HepG2 (cell line): Measurements from ENCODE around the gene OSTF1. TPM values are rescaled to one million over a fixed set of nuclear protein-coding genes. Genes with fewer than 3 reads are reported as not detected.

Experiments used
- FOXP4 ChIP-seq: sonication (generic); formaldehyde crosslinking; IDR thresholded peaks from 2 replicates; pipeline ENCODE4 v1.4.0; 2020; ENCODE audit warnings: missing genetic modification reagents
- MAFK ChIP-seq, 2 experiments: IDR thresholded peaks in 1 of 2; conservative IDR thresholded peaks in 1 of 2; 2 replicates each; pipeline ENCODE4 v1.6.1; 2011; ENCODE audit warnings: improper control_type of control experiment in 2 of 2, low read length in 2 of 2
- NKX3-1 ChIP-seq: sonication (generic); formaldehyde crosslinking; IDR thresholded peaks from 2 replicates; pipeline ENCODE4 v1.5.0; 2020; ENCODE audit warnings: missing genetic modification reagents
- PAXIP1 ChIP-seq: sonication (generic); formaldehyde crosslinking; conservative IDR thresholded peaks from 2 replicates; pipeline ENCODE4 v1.4.0; 2020; ENCODE audit warnings: mild to moderate bottlenecking, missing genetic modification reagents, moderate library complexity
- PITX1 ChIP-seq: sonication (generic); formaldehyde crosslinking; IDR thresholded peaks from 2 replicates; pipeline ENCODE4 v1.5.1; 2020; ENCODE audit warnings: mild to moderate bottlenecking, missing genetic modification reagents
- SPEN ChIP-seq: sonication (generic); formaldehyde crosslinking; IDR thresholded peaks from 2 replicates; pipeline ENCODE4 v1.5.1; 2020; ENCODE audit warnings: low read depth, mild to moderate bottlenecking, missing genetic modification reagents
- THAP11 ChIP-seq: IDR thresholded peaks from 2 replicates; pipeline ENCODE4 v1.6.1; 2016; ENCODE audit warnings: missing biosample characterization, missing genetic modification reagents
- ZMYM3 ChIP-seq: sonication (generic); formaldehyde crosslinking; IDR thresholded peaks from 2 replicates; pipeline ENCODE4 v1.5.1; 2020; ENCODE audit warnings: mild to moderate bottlenecking, missing genetic modification reagents
- ZMYM4 ChIP-seq: sonication (generic); formaldehyde crosslinking; IDR thresholded peaks from 2 replicates; pipeline ENCODE4 v1.8.1; 2023; ENCODE audit warnings: mild to moderate bottlenecking, missing genetic modification reagents
- ZNF205 ChIP-seq: IDR thresholded peaks from 2 replicates; pipeline ENCODE4 v1.6.1; 2018; ENCODE audit warnings: missing biosample characterization, missing genetic modification reagents
- ZNF280D ChIP-seq: sonication (generic); formaldehyde crosslinking; IDR thresholded peaks from 2 replicates; pipeline ENCODE4 v1.5.1; 2020; ENCODE audit warnings: mild to moderate bottlenecking, missing genetic modification reagents
- ZNF317 ChIP-seq: sonication (generic); formaldehyde crosslinking; IDR thresholded peaks from 2 replicates; pipeline ENCODE4 v1.5.0; 2020; ENCODE audit warnings: mild to moderate bottlenecking, missing genetic modification reagents
- ZNF430 ChIP-seq: sonication (generic); formaldehyde crosslinking; IDR thresholded peaks from 2 replicates; pipeline ENCODE4 v1.9.0; 2021; ENCODE audit warnings: mild to moderate bottlenecking, missing genetic modification reagents
- ZNF737 ChIP-seq: sonication (generic); formaldehyde crosslinking; IDR thresholded peaks from 2 replicates; pipeline ENCODE4 v1.5.0; 2020; ENCODE audit warnings: missing genetic modification reagents, mild to moderate bottlenecking, borderline replicate concordance
- ZNF891 ChIP-seq: sonication (generic); formaldehyde crosslinking; IDR thresholded peaks from 2 replicates; pipeline ENCODE4 v1.5.0; 2020; ENCODE audit warnings: mild to moderate bottlenecking, missing genetic modification reagents
- polyA plus RNA-seq, 8 experiments: library from polyadenylated mRNA; depleted of rRNA in 3 of 8; stranded (reverse) in 7 of 8; unstranded in 1 of 8; fragments of >200 nt; fragmentation: Illumina TruSeq in 4 of 8; extraction: Trizol in 4 of 8; gene quantifications; 2 replicates each; pipeline versions ENCODE4 v1.2.1 to v1.2.3, GENCODE V29; 2011 to 2016; ENCODE audit warnings: low read depth in 4 of 8, missing spikeins in 1 of 8, mixed read lengths in 1 of 8; ENCODE audit not compliant: insufficient read depth in 1 of 8
- total RNA-seq, 5 experiments: library from RNA; depleted of rRNA; stranded (reverse); fragments of >200 nt; fragmentation: Illumina TruSeq; extraction: Trizol; gene quantifications; 2 replicates each; pipeline ENCODE4 v1.2.3, GENCODE V29; 2016; ENCODE audit warnings: low read depth in 1 of 5

The OSTF1 gene
- total and polyA plus RNA-seq, 2 of the 13 experiments (the other 11 are each of a cell fraction or from before 2014, with no cell fraction given) = 16.8 to 39.0 TPM

GRCh38 chr9:75086541-75087288 is 1.6 kb upstream of the OSTF1 start (continued):
- TF ChIP-seq PAXIP1 (CRISPR knock-in tag) (peak; percentile 76), ZMYM4 (CRISPR knock-in tag) (peak; percentile 48; the same call in 1 of the 2 replicates), ZNF891 (CRISPR knock-in tag) (no peak), ZMYM3 (peak; percentile 99), ZNF737 (CRISPR knock-in tag) (no peak), MAFK (conservative IDR thresholded peaks at IDR 0.05 in 1 of 2, IDR thresholded peaks at IDR 0.05 in 1 of 2; ENCODE audit: low read length in 2 of 2) (peak; percentile 89 to 93), ZNF430 (CRISPR knock-in tag) (0 out of 2 replicates have a peak, but pooled peaks have one; percentile 49), ZNF280D (peak; percentile 98), ZNF317 (0 out of 2 replicates have a peak, but pooled peaks have one; percentile 32), SPEN (CRISPR knock-in tag) (no peak), NKX3-1 (CRISPR knock-in tag) (no peak), THAP11 (CRISPR knock-in tag) (peak; percentile 24; the same call in 1 of the 2 replicates), PITX1 (peak; percentile 73; the same call in 1 of the 2 replicates), FOXP4 (CRISPR knock-in tag) (peak; percentile 46; the same call in 1 of the 2 replicates), ZNF205 (0 out of 2 replicates have a peak, but pooled peaks have one; percentile 34)
